Fibroblast of the aortic adventitia (primary cell): Measurements from ENCODE around the gene ANO6. TPM values are rescaled to one million over a fixed set of nuclear protein-coding genes. Genes with fewer than 3 reads are reported as not detected.

Experiments used
- DNase-seq: peaks from one replicate; pipeline ENCODE4 v3.0.0-alpha.2; 2010; ENCODE audit warnings: low read depth
- H3K4me3 ChIP-seq: 2 replicates; pipeline ENCODE4 v1.5.1; 2011; ENCODE audit warnings: low read depth, mild to moderate bottlenecking, control low read depth, low read length, moderate library complexity
- CTCF ChIP-seq: IDR thresholded peaks from 2 replicates; pipeline ENCODE4 v1.5.1; 2011; ENCODE audit warnings: mild to moderate bottlenecking, low read length, control low read depth, inconsistent platforms; ENCODE audit not compliant: insufficient read depth
- total RNA-seq: library from RNA; depleted of rRNA; stranded (reverse); fragments of >200 nt; gene quantifications from 2 replicates; pipeline ENCODE4 v1.2.3, GENCODE V29; 2012; ENCODE audit warnings: low replicate concordance

ANO6 gene
- total RNA-seq, 1 donor: 81.2 TPM

GRCh38 chr12:45329702-45330101 is 113.8 kb downstream of the ANO6 start:
- H3K4me3 ChIP-seq: no peak overlapping the region
- no peak for TF ChIP-seq CTCF
- DNase-seq: no peak

GRCh38 chr12:45331552-45331951 is 115.7 kb downstream of the ANO6 start:
- no peak overlapping the region for H3K4me3 ChIP-seq
- DNase-seq: no peak
- TF ChIP-seq CTCF: no peak

- no peak for TF ChIP-seq CTCF
- DNase-seq: no peak
Measured at GRCh38 chr12:45334396-45334795, 118.5 kb downstream of the ANO6 start.

GRCh38 chr12:45336331-45336730 is 120.4 kb downstream of the ANO6 start:
- H3K4me3 ChIP-seq: no peak overlapping the region
- DNase-seq: peak; percentile 91
- TF ChIP-seq CTCF: no peak

More at GRCh38 chr12:45334396-45334795, 118.5 kb downstream of the ANO6 start:
- H3K4me3 ChIP-seq: no peak overlapping the region

GRCh38 chr12:45336762-45337596 is 121.1 kb downstream of the ANO6 start:
- H3K4me3 ChIP-seq: no peak overlapping the region
- TF ChIP-seq CTCF: no peak
- DNase-seq: peak; percentile 82

- TF ChIP-seq CTCF: no peak
- no peak for DNase-seq
- no peak overlapping the region for H3K4me3 ChIP-seq
Measured at GRCh38 chr12:45337835-45338234, 121.9 kb downstream of the ANO6 start.
